ENCODE data around the gene WDR7.

Gene WDR7

GRCh38 chr18:56756966-56757365 lies 105.8 kb downstream of the WDR7 start:
- TF ChIP-seq CTCF (IDR thresholded peaks at IDR 0.05) (no peak), ZFX (IDR thresholded peaks at IDR 0.05; ENCODE audit: borderline replicate concordance) (no peak)
- H3K27ac ChIP-seq, result no peak overlapping the region

GRCh38 chr18:56770097-56770496 lies 118.9 kb downstream of the WDR7 start:
- TF ChIP-seq ZFX (IDR thresholded peaks at IDR 0.05; ENCODE audit: borderline replicate concordance) (no peak), CTCF (IDR thresholded peaks at IDR 0.05) (no peak)
- no peak overlapping the region for H3K27ac ChIP-seq

- H3K27ac ChIP-seq, result no peak overlapping the region
- no peak for TF ChIP-seq ZFX (IDR thresholded peaks at IDR 0.05; ENCODE audit: borderline replicate concordance)
- TF ChIP-seq CTCF (IDR thresholded peaks at IDR 0.05), result no peak
Measured at GRCh38 chr18:56770873-56771272, 119.7 kb downstream of the WDR7 start.

GRCh38 chr18:56775701-56776100 lies 124.5 kb downstream of the WDR7 start:
- no peak overlapping the region for H3K27ac ChIP-seq
- TF ChIP-seq CTCF (IDR thresholded peaks at IDR 0.05), result no peak
- TF ChIP-seq ZFX (IDR thresholded peaks at IDR 0.05; ENCODE audit: borderline replicate concordance), result no peak

- TF ChIP-seq ZFX (IDR thresholded peaks at IDR 0.05; ENCODE audit: borderline replicate concordance) (no peak), CTCF (IDR thresholded peaks at IDR 0.05) (no peak)
- no peak overlapping the region for H3K27ac ChIP-seq
Measured at GRCh38 chr18:56787390-56787789, 136.2 kb downstream of the WDR7 start.

- TF ChIP-seq ZFX (IDR thresholded peaks at IDR 0.05; ENCODE audit: borderline replicate concordance), result no peak
- TF ChIP-seq CTCF (IDR thresholded peaks at IDR 0.05), result peak; percentile 84
- H3K27ac ChIP-seq, result no peak overlapping the region
Measured at GRCh38 chr18:56789004-56789888, 138.1 kb downstream of the WDR7 start.

- no peak overlapping the region for H3K27ac ChIP-seq
- TF ChIP-seq CTCF (IDR thresholded peaks at IDR 0.05) (peak; percentile 44), ZFX (IDR thresholded peaks at IDR 0.05; ENCODE audit: borderline replicate concordance) (no peak)
Measured at GRCh38 chr18:56789889-56790180, 138.7 kb downstream of the WDR7 start.
